HG02943 (cell line): ENCODE measurements around the gene S100A4.

Source experiments
- ATAC-seq: cut with Tn5 transposase; IDR thresholded peaks from one replicate; pipeline ENCODE4 v1.9.1; 2021; ENCODE audit warnings: mild to moderate bottlenecking, low read depth, moderate library complexity; ENCODE audit not compliant: unreplicated experiment

Gene S100A4

DNA sequence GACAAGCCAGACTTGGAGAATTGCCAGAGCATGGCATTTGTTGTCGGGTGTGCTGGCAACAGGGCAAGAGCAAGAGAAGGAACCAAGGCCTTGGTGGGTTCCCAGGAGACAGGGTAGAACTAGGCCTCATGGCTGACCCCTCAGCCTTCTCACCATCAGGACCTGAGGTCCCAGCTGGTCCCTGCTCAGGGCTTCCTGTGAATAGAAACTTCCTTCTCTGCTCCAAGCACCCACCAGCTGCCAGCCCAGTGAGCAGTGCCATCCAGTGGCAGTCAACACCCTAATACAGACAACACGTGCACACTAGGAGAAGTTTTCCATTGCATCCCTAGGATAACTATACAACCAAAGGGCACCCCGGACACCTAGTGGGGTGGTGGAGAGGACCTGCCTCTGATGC lies 32.6 kb downstream of the S100A4 start:
- ATAC-seq = no peak

DNA sequence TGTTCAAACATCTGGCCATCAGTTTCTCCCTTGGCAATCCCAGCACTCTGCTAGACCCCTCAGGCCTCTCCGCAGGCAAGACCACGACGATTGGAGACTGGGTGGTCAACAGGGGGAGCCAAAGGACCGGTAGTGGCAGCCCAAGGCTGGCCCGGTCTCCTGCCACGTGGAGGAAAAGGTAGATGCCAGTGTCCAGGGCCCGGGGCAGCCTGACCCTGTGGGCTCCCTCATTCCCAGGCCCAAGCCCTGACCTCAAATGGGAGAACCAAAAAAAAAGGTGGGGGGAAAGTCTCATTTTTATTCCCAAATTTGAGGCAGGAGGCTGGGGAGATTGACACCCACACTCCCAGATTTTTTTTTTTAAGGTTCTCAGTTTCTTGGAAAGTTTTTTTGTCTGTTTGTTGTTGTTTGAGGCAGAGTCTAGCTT lies 34.6 kb downstream of the S100A4 start:
- ATAC-seq = no peak

DNA sequence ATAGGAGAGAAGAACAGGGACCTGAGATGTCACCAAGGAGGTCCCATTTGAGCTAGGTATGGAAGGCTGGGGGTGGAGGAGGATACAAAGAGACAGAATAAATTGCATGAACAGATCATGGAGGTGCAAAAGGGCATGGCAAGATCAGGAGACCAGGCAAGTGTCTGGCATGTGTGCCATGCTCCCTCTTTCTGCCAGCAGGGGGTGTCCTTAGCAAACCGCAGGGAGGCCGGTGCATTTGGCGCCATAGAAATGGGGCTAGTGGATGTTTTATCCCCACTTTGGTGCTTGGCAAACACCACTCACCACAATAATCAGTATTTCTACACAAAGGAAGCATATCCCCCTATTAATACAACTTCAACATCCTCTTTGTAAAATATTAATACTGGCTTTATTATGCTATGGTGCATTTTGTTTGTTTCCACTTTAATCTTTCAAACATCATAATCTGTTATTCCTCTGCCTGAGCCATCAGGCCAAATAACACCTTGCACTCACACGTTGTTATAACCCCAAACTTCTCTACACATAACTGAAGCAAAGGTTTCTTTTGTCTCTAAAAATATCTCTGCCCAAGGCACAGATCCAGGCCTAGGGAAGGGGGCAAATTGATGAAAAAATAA lies 35.8 kb downstream of the S100A4 start:
- no peak for ATAC-seq

DNA sequence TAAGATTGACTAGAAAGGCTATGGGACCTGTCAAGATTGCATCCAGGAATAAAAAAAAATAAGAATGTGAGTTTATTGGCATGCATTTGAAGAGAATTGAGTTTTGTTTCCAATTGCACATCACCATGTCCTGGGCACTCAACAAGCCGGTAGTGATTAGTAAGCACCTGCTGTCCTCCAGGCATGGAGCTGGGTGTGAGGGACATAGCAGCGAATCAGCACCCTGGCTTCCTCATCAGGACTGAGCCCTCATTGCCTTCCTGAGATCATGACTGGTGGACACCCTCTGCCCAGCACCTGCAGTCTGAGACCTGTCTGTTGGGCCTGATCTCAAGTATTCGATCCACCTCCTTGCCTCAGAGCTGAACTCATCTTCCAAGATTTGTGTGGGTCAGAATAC lies 36.6 kb downstream of the S100A4 start:
- ATAC-seq = no peak

DNA sequence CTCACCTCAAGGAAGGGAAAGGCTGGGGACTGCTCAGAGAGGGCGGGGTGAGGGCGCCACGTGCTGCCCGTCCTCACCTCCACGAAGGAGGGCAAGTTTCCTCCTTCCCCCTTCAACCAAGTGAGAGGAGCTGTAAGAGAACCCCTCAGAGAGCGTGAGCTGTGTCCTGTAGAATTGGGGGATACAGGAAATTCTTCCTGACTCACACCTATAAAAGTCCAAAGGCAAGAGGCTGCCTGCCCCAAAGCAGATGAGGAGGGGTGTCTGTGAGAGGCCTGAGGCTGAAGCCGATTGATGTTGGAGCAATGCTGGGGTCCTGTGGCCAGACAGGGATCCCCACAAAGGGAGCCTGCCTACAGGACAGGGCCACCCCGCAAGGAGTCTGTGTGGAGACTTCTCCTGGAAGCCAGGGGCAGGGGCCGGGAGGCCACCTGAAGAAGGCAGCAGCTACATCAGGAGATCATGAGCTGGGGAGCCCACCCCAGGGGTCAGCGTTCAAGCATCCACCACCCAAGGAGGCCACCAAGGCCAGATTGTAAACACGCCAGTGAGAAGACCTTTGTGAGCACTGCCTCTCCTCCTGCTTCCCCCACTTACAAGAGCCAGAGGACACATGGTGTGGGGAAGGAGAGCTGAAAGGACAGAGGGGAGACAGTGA lies 37.6 kb downstream of the S100A4 start:
- no peak for ATAC-seq

DNA sequence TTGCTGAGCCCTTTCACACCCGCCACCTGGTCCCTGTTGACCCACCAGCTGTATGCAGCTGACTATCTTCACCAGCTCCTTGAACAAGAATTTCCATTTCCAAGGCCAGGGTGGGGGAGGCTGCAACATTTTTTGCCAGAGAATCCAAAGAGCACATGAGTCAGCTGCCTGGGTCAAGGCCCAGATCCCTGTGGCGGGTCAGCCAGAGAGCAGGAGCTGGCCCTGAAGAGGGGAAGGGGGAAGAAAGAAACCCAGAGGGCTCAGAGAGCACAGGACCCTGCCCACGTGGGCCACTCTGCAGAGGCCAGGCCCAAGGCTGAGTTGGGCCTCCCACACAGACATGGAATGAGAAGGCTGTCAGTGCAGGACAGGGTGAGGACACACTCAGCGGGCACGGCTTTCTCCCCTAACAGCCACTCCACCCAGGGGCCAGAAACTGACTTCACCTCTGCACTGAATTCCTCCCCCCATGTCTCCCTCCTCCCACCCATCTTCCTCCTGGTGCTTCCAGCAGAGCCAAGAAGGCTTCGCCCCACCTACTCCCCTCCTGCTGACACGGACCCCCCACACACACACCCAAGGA lies 38.7 kb downstream of the S100A4 start:
- ATAC-seq = no peak

DNA sequence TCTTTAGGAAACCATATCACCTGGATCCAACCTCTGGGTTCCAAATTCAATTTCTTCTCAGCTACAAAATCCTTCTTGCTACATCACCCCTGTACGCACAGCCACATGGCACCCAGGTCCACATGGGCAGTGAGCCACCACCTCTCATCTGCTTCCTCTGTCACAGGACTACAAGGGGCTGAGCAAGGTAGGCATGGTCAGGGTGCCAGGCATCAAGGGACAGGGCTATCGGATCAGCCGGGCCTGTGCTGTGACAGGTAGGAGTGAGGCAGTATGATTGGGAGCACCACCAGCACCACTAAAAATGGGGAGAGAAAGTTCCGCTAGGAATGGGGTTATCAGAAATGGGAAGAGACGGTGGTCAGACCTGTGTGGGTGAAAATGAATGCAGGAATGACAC lies 39.2 kb downstream of the S100A4 start:
- no peak for ATAC-seq

DNA sequence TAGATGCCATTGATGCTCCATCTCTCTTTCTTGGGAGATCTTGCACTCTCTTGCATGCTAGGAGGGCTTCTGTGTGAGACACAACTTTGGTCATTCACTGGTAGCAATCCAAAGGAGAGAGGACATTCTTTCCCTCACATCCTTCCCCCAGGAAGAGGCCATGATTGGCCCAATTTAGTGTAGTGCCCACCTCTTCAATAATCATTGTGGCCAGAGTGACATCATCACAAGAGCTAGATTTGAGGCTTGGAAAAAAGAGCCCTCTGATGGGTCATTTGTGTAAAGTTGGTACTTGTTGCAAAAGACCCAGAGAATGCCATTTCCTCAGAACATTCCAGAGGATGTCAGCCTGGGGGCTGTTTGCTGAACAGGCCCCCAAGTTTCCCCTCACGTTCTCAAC lies 40.0 kb downstream of the S100A4 start:
- no peak for ATAC-seq

DNA sequence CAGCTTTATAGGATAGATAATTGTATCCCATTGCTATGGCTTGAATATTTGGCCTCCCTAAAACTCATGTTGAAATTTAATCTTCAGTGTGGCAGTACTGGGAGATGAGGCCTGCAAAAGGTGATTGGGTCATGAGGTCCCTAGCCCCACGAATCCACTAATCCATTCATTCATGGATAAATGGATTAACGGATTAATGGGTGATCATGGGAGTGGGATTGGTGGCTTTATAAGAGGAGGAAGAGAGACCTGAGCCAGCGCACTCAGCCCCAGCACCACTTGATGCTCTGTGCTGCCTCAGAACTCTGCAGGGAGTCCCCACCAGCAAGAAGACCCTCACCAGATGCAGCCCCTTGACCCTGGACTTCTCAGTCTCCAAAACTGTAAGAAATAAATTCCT lies 41.8 kb downstream of the S100A4 start:
- no peak for ATAC-seq

DNA sequence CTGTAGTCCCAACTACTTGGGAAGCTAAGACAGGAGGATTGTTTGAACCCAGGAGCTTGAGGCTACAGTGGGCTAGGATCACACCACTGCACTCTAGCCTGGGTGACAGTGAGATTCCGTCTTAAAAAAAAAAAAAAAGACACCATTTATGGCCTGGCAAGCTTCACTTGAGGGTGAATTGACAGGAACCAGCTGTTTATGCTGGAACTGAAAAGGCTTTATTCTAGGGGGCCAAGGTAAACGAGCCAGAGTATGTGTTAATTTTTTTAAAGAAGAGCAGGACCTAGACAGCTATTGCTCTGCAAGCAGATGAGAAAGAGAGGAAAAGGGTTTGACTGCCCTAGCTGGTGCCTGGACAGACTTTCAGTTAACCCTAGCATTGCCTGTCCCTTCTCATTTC lies 46.9 kb downstream of the S100A4 start:
- no peak for ATAC-seq

DNA sequence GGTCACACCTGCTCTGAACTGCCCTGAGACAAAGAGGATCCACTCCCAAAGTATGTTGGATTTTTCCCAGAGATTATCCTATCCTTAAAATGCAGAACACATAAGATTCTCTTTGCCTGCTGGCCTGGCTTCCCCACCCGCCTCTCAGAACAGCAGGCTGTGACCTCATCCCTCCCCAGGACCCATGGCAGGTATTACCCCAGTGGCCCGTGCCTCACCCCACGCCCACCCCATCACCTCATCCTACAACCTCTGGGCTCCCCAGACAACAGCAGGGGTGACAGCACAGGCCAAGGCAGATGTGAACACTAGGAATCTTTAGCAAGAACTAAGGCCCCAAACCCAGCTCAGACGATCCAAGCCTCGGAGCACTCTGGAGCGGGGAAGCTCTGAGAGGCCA lies 50.1 kb downstream of the S100A4 start:
- ATAC-seq = no peak

DNA sequence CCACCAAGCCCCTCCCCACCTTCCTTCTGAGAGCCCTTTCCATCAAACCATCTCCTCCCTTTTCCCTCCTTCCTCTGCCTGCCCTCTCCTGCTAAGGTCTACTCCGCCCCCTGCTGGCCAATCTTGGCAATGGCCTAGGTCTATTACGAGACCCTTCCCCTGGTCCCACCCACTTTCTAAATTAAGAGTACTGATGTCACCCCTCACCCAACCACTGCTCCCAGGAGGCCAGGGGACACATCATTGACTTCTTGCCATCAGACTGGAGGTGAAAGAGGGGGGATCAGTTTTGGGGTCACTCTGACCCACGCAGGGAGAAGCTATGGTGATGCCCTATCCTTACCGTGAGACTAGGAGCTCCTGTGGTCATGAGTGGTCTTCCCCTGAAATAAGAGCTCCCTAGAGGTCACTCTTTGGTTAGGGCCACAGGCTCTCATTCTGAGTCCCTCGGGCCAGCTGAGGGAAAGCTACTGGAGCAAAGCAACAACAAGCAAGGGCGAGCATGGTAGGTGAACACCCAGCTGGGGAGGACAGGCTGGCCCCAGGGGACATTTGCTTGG lies 50.5 kb downstream of the S100A4 start:
- ATAC-seq = no peak
